Stomach (tissue), 9 donors: Measurements from ENCODE around the gene KRTAP10-2. TPM values are rescaled to one million over a fixed set of nuclear protein-coding genes. Genes with fewer than 3 reads are reported as not detected.

Experiments used
- DNase-seq, 2 donors: peaks; one replicate each; pipeline versions ENCODE4 v3.0.0 to v3.0.0-alpha.2; 2013 to 2019
- H3K27ac ChIP-seq, 5 donors: fragments of 200-600 bp in 4 of 5; sonication (generic) in 4 of 5; one replicate each; pipeline ENCODE4 v1.5.1; 2013 to 2019; ENCODE audit warnings: mild to moderate bottlenecking in 1 of 5, moderate library complexity in 1 of 5
- H3K27me3 ChIP-seq, 3 donors: fragments of 200-600 bp; sonication (generic); one replicate each; pipeline ENCODE4 v1.5.1; 2017 to 2019; ENCODE audit warnings: mixed run types in 1 of 3
- H3K36me3 ChIP-seq, 4 donors: fragments of 200-600 bp; sonication (generic); 1 replicate in 3 of 4; 2 replicates in 1 of 4; pipeline ENCODE4 v1.5.1; 2016 to 2019
- H3K4me1 ChIP-seq, 4 donors: fragments of 200-600 bp; sonication (generic); one replicate each; pipeline ENCODE4 v1.5.1; 2016 to 2019
- H3K4me3 ChIP-seq, 4 donors: fragments of 200-600 bp; sonication (generic) in 3 of 4; one replicate each; pipeline ENCODE4 v1.5.1; 2016 to 2019; ENCODE audit warnings: mild to moderate bottlenecking in 1 of 4
- H3K9me3 ChIP-seq, 4 donors: fragments of 200-600 bp; sonication (generic); one replicate each; pipeline ENCODE4 v1.5.1; 2016 to 2019
- EP300 ChIP-seq: sonication (generic); formaldehyde crosslinking; IDR thresholded peaks from one replicate; pipeline ENCODE4 v1.6.1; 2017; ENCODE audit warnings: antibody characterized with exemption
- POLR2A ChIP-seq, 4 donors: fragments of 450-650 bp; IDR thresholded peaks; one replicate each; pipeline ENCODE4 v1.6.1; 2016; ENCODE audit warnings: antibody characterized with exemption in 4 of 4, control low read depth in 2 of 4, mild to moderate bottlenecking in 1 of 4, moderate library complexity in 1 of 4
- POLR2AphosphoS5 ChIP-seq, 3 donors: sonication (generic); formaldehyde crosslinking; IDR thresholded peaks; one replicate each; pipeline ENCODE4 v1.6.1; 2016; ENCODE audit warnings: antibody characterized with exemption in 3 of 3
- WGBS, 5 donors: extraction: QIAGEN DNeasy Blood & Tissue Kit in 3 of 5; methylation state at CpG; one replicate each; pipeline versions ENCODE4 v1.1.5 to v1.1.7; 2013 to 2018; 5-methylcytosine and 5-hydroxymethylcytosine counted together
- intact Hi-C: fragments of 100-400 bp; cut with DNase I; formaldehyde crosslinking; loops from one replicate; pipeline ENCODE4 v1.15.1; 2023; ENCODE audit warnings: low total_unique reads
- polyA plus RNA-seq, 3 donors: library from polyadenylated mRNA; stranded (reverse); fragments of 200-250 nt; gene quantifications; one replicate each; pipeline ENCODE4 v1.2.3, GENCODE V29; 2013
- total RNA-seq, 5 donors: library from RNA; depleted of rRNA; stranded (reverse); fragments of >200 nt; gene quantifications; one replicate each; pipeline versions ENCODE4 v1.1.0 to v1.2.3, GENCODE V29; 2014 to 2016
- TF ChIP-seq, protein P1 (sequence below), 7 experiments: fragments of 450-650 bp in 4 of 7; fragments of 200-600 bp in 3 of 7; sonication (generic) in 3 of 7; IDR thresholded peaks; one replicate each; pipeline ENCODE4 v1.5.1; 2016 to 2019; ENCODE audit warnings: antibody characterized with exemption in 7 of 7, control low read depth in 2 of 7, mild to moderate bottlenecking in 1 of 7
- donor health status: healthy with polysubstance abuse.
- donor health status: Bipolar disorder and iron deficiency.
- donor health status: healthy.

KRTAP10-2 gene
- total and polyA plus RNA-seq, 8 donors: not detected

DNA sequence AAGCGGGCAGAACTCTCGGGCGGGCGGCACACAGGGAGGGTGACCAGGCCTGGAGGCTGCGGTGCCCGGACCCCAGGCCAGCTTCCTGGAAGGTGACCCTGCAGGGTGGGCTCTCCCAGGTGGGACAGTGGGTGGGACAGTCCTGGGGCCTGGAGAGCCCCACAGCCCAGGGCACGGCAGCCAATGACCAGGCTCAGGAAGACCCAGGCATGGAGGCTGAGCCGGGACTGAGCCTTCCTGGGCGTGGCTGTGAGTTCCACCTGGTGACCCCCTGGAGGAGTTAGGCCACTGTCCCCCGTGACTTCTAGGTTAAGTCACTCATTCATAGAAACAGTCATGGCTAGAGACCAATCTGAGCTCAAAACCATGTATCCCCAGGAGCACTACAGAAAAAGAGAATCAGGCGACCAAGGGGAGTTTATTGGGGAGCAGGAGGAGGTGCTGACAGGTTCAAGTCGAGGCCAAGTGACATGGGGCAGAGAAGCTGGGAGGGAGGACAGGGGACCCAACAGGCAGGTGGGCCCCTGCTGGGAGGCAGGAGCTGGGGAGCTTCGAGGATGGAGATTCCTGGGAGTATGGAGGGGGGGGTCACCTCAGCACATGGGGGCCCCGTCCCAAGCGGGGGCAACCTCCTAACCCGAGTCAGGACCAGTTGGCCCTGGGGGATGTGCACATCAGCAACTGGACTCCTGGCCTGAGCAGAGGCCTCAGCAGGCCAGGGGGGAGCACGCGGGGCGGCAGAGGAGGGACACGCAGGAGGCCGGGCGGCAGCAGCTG, 27.9 kb upstream of the KRTAP10-2 start:
- no peak for DNase-seq
- WGBS, 5 donors: 70 to 78% (median 74%) methylated on average over 4 to 22 of the region's 22 CpGs
- TF ChIP-seq POLR2AphosphoS5 (IDR thresholded peaks at IDR 0.05) (no peak), EP300 (no peak), POLR2A (IDR thresholded peaks at IDR 0.05) (no peak)
- TF ChIP-seq, protein P1, sequence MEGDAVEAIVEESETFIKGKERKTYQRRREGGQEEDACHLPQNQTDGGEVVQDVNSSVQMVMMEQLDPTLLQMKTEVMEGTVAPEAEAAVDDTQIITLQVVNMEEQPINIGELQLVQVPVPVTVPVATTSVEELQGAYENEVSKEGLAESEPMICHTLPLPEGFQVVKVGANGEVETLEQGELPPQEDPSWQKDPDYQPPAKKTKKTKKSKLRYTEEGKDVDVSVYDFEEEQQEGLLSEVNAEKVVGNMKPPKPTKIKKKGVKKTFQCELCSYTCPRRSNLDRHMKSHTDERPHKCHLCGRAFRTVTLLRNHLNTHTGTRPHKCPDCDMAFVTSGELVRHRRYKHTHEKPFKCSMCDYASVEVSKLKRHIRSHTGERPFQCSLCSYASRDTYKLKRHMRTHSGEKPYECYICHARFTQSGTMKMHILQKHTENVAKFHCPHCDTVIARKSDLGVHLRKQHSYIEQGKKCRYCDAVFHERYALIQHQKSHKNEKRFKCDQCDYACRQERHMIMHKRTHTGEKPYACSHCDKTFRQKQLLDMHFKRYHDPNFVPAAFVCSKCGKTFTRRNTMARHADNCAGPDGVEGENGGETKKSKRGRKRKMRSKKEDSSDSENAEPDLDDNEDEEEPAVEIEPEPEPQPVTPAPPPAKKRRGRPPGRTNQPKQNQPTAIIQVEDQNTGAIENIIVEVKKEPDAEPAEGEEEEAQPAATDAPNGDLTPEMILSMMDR (IDR thresholded peaks at IDR 0.05): no peak
- Histone ChIP-seq H3K4me3 (no peak overlapping the region), H3K9me3 (peaks cover 0 to 46% (median 34%) of the 10 kb centered on the region in 4 donors), H3K4me1 (peaks cover 0 to 9% (median 7%) of the 10 kb centered on the region in 4 donors), H3K27me3 (peaks cover 0 to 44% (median 0%) of the 10 kb centered on the region in 3 donors), H3K27ac (no peak overlapping the region), H3K36me3 (no peaks in the 10 kb centered on the region)
- intact Hi-C loops: no loop called here

DNA sequence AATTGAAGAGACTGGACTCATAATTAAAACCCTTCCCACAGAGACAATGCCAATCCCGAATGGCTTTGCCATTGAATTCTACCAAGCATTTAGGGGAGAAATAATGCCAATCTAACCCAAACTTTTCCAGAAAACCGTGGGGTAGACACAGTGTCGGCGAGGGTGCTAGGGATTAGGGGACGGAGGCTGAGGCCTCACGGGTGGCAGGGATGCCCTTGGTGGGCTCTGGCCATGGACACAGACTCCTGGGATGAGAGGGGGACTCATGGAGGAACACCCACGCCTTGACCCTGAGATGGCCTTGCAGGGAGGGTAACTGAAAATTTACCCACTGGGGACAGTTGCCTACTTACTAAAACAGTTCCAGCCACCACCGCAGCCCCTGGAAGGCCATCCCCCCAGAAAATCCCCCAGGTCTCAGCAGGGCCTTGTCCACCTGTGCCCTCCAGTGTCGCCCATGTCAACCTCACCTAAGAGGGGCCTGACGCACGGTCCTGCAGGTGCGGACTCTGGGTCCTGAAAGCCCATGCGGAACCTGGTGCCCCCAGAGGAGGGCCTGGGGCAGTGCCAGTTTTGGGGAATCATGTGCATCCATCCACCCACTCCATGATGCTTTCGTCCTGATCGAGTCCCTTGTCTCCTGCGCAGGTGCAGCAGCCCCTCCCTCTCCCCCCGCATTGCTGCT, 27.2 kb upstream of the KRTAP10-2 start:
- H3K27ac ChIP-seq: no peak overlapping the region
- no peak for DNase-seq
- H3K27me3 ChIP-seq: peaks cover 0 to 44% (median 5%) of the 10 kb centered on the region in 3 donors
- H3K4me3 ChIP-seq: no peak overlapping the region
- 90 to 95% (median 93%) methylated on average over 16 to 17 of the region's 17 CpGs for WGBS, 5 donors
- H3K9me3 ChIP-seq: peaks cover 0 to 46% (median 34%) of the 10 kb centered on the region in 4 donors
- intact Hi-C loops: no loop called here
- H3K4me1 ChIP-seq: peaks cover 0 to 14% (median 10%) of the 10 kb centered on the region in 4 donors
- TF ChIP-seq POLR2A (IDR thresholded peaks at IDR 0.05) (no peak), EP300 (no peak), POLR2AphosphoS5 (IDR thresholded peaks at IDR 0.05) (no peak)
- TF ChIP-seq, protein P1 (IDR thresholded peaks at IDR 0.05): no peak
- H3K36me3 ChIP-seq: no peaks in the 10 kb centered on the region

DNA sequence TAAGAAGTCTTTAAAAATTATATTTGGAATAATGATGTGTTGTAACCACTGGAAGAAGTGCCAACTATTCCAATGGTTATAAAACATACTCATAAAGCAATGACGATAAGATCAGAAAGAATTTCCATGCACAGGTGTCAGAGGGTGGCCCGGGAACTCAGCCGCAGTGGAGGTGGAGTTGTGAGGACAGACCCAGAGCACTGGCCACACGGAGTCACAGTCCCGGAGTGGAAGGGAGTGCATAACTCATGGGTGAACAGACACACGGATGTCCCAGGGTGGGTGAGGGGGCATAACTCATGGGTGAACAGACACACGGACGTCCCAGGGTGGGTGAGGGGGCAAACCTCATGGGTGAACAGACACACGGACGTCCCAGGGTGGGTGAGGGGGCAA, 24.7 kb upstream of the KRTAP10-2 start:
- Histone ChIP-seq H3K4me3 (no peak overlapping the region), H3K4me1 (peaks cover 0 to 19% (median 10%) of the 10 kb centered on the region in 4 donors), H3K36me3 (no peaks in the 10 kb centered on the region), H3K27ac (no peak overlapping the region), H3K27me3 (peaks cover 0 to 47% (median 5%) of the 10 kb centered on the region in 3 donors), H3K9me3 (peaks cover 0 to 38% (median 32%) of the 10 kb centered on the region in 4 donors)
- DNase-seq: no peak
- intact Hi-C loops: no loop called here
- WGBS, 5 donors: 81 to 94% (median 87%) methylated on average over 10 of the region's 10 CpGs
- no peak for TF ChIP-seq POLR2A (IDR thresholded peaks at IDR 0.05)
- TF ChIP-seq EP300: no peak
- no peak for TF ChIP-seq POLR2AphosphoS5 (IDR thresholded peaks at IDR 0.05)

DNA sequence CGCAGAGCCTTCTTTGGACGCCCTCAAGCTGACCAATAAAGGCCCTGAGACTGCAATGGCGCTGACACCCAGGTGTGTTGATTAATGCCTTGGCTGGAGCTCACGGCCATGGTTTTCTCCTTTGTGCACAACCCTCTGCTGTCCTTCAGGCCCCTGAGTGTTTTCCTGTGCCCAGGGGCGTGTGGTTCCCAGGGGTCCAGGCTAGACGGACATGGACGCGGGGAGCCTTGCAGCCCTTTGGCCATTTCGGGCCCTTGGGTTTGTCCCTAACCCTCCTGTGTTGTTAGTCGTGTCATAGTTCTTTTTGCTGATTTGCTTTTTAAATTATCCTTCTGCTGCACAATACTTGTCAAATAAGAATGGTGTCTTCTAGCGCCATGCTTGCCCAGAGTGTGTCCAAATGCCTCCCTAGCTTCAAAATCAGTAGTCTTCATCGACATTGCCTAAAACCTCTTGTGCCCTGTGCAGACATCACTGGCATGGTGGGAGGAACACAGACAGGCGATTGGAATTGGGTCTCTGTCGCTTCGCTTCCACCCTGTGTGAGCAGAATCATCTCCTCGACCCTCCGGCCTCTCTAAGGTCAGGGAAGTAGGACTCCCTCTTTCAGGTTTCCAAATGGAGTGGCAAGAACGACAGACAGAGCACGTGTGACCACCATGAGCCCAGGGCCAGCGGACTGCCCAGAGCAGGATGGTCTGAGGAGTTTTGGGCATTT, 24.2 kb upstream of the KRTAP10-2 start:
- Histone ChIP-seq H3K9me3 (peaks cover 0 to 32% (median 31%) of the 10 kb centered on the region in 4 donors), H3K4me1 (peaks cover 0 to 19% (median 10%) of the 10 kb centered on the region in 4 donors), H3K27me3 (peaks cover 0 to 47% (median 5%) of the 10 kb centered on the region in 3 donors), H3K4me3 (no peak overlapping the region), H3K36me3 (no peaks in the 10 kb centered on the region), H3K27ac (no peak overlapping the region)
- intact Hi-C loops: no loop called here
- WGBS, 5 donors: 84 to 90% (median 88%) methylated on average over 20 of the region's 20 CpGs
- DNase-seq: no peak
- no peak for TF ChIP-seq EP300
- TF ChIP-seq, protein P1 (IDR thresholded peaks at IDR 0.05): no peak
